GM18505 (cell line): ENCODE measurements around the gene OR2D3.
"Not testable (repeated sequence)": the region's sequence is repeated elsewhere in the genome, so short reads cannot be mapped to it uniquely, and the experiment has no call there.

Experiments used
- ATAC-seq: cut with Tn5 transposase; IDR thresholded peaks from one replicate; pipeline ENCODE4 v1.9.1; 2021; ENCODE audit not compliant: unreplicated experiment
- POLR2A ChIP-seq: IDR thresholded peaks from 4 replicates; pipeline ENCODE4 v1.6.1; 2011; ENCODE audit warnings: borderline replicate concordance; ENCODE audit not compliant: insufficient read depth, insufficient read length; ENCODE audit errors: extremely low read depth

The OR2D3 gene, protein sequence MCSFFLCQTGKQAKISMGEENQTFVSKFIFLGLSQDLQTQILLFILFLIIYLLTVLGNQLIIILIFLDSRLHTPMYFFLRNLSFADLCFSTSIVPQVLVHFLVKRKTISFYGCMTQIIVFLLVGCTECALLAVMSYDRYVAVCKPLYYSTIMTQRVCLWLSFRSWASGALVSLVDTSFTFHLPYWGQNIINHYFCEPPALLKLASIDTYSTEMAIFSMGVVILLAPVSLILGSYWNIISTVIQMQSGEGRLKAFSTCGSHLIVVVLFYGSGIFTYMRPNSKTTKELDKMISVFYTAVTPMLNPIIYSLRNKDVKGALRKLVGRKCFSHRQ

DNA sequence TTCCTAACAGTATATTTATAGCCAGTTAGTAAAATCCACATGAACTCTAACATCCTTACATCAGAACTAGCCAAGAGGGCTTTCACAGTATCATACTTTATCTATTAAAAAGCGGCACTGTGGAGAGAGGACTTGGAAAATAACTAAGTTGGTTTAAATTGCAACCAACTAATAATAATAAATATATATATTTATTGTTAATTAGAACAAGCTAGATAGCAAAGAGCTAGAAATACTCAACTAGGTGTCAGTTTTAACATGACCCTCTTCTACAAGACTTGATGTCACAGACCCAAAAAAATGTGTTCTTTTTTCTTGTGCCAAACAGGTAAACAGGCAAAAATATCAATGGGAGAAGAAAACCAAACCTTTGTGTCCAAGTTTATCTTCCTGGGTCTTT lies at the start of gene OR2D3:
OR2D3 (plus strand) TSS at position 301 of the 400 bp plus-strand sequence; CDS start at position 301, 0 bp downstream.
- no peak for ATAC-seq

DNA sequence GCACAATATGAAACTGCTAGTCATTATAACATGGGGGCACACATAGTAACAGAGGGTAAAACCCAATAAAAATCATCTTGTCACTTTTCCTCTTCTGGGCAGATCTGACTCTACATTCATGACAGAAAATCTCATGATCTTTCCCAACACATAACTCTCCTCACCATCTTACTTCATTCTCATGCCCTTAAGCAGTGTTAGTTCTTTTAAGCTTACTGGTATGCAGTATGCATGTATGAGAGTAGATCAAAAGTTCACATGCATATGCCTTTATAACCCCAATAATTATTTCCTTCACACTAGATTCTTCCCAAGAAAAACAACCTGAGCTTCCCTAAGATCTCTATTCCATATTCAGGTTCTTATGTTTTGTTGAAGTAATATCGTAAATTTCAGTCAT lies 49.5 kb upstream of the OR2D3 start:
- ATAC-seq, result no peak
- no peak for TF ChIP-seq POLR2A

More for the DNA sequence above, at the start of gene OR2D3:
- TF ChIP-seq POLR2A, result no peak

DNA sequence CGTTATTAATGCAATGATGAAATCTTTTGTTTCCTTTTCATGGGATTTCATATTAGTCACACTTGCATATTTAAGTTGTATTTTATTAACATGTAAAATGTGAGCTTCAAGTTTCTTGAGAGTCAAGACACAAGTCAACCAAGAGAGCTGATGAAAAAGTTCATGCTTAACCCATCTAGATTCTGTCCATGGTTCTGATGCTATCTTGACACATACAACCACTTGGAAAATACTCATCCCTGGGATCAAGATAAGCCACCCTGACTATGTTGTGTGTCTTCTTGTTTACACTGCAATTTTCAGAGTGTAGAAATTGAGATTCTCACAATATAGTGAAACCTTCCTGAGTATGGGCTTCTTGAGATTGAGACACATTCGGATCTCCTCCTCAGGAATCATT lies 45.0 kb upstream of the OR2D3 start:
- no peak for ATAC-seq
- TF ChIP-seq POLR2A, result no peak

DNA sequence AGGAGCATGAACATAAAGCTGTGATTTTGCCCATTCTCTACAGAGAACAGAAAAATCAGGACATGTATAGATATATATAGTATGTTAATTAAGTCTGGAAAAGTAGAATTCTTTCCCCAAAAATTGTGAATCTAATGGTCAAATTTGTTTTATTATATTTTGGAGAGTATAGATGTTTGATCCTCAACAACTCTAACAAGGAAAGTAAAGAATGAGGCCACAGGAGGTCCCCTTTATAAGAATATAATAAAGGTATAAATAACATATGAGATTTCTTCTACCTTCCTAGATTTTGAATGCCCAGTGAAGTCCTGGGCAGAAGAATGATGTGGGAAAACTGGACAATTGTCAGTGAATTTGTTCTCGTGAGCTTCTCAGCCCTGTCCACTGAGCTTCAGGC lies 44.5 kb upstream of the OR2D3 start, which contains the start of gene OR10A4:
OR10A4 (plus strand) TSS at position 301 of the 400 bp plus-strand sequence; CDS start at position 324, 23 bp downstream.
- no peak for ATAC-seq
- TF ChIP-seq POLR2A, result no peak

DNA sequence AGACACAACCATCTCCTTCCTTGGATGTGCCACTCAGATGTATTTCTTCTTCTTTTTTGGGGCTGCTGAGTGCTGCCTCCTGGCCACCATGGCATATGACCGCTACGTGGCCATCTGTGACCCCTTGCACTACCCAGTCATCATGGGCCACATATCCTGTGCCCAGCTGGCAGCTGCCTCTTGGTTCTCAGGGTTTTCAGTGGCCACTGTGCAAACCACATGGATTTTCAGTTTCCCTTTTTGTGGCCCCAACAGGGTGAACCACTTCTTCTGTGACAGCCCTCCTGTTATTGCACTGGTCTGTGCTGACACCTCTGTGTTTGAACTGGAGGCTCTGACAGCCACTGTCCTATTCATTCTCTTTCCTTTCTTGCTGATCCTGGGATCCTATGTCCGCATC lies 43.9 kb upstream of the OR2D3 start:
- no peak for ATAC-seq
- TF ChIP-seq POLR2A, result no peak

DNA sequence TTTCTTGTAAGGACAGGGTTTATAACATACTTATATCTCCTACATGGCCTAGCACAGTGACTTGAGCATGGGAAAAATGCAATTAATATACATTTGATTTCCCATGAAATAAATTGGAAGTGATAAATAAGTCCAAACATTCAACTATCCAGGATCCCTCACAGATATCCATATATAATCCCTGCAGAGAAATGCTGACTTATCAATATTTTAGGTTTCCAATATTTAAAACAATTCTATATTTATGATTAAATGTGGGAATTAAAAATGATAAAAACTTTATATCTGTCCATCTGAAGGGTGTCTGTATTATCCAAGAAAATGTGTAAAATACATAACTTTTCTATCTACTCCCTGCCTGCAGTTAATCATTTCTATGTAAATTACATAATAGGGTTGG lies 38.1 kb upstream of the OR2D3 start:
- no peak for TF ChIP-seq POLR2A
- no peak for ATAC-seq

DNA sequence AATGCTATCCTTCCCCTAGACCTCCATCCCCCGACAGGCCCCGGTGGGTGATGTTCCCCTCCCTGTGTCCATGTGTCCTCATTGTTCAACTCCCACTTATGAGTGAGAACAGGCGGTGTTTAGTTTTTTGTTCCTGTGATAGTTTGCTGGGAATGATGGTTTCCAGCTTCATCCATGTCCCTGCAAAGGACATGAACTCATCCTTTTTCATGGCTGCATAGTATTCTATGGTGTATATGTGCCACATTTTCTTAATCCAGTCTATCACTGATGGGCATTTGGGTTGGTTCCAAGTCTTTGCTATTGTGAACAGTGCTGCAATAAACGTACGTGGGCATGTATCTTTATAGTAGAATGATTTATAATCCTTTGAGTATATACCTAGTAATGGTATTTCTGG lies 33.1 kb upstream of the OR2D3 start:
- not testable (repeated sequence) for ATAC-seq

DNA sequence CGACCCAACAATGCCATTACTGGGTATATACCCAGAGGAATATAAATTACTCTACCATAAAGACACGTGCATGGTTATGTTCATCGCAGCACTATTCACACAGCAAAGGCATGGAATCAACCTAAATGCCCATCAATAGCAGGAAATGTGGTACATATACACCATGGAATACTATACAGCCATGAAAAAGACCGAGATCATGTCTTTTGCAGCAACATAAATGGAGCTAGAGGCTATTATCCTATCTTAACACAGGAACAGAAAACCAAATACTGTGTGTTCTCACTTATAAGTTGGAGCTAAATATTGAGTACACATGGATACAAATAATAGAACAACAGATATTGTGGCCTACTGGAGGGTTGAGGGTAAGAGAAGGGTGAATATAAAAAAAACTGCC lies 32.0 kb upstream of the OR2D3 start:
- TF ChIP-seq POLR2A, result no peak
- no peak for ATAC-seq

DNA sequence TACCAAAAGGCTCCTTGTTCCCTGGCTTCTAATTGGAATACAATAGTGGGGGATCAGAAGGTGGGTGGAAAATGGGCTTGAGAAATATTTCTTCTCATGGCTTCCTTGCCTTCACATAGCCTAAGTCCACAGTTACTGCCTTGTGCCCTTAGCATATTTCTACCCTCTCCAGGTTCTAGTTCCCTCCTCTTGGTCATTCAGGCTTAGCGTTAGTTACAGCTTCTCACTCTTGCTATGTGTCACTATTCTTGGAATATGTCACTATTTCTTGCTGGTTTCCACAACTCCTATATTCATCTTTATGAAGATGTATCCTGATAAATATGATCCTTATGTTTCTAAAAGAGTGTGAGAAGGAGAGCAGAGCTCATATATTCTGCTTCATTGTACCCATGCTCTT lies 31.0 kb upstream of the OR2D3 start:
- no peak for ATAC-seq
- TF ChIP-seq POLR2A, result no peak

DNA sequence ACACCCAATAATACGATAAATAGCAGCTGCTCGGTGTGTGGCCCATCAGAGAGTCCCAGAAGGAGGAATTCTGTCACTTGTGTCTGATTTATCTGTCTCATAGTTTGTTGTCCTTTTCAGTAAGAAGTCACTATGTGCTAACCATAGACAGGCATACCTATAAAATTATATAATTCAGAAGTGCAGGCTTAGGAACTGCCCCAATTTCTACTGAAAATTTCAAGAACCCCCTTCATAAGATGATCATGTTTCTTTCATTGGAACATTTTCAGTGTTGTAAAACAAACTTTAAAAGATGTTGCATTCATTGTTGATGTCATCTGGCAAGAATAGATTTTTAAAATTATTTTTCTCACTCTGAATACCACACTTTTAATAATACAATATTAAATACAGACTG lies 28.4 kb upstream of the OR2D3 start, which contains the start of gene OR2D2:
OR2D2 (minus strand) TSS at position 101 of the 400 bp plus-strand sequence; CDS start at position 101, 0 bp downstream.
- TF ChIP-seq POLR2A, result no peak
- ATAC-seq, result no peak

DNA sequence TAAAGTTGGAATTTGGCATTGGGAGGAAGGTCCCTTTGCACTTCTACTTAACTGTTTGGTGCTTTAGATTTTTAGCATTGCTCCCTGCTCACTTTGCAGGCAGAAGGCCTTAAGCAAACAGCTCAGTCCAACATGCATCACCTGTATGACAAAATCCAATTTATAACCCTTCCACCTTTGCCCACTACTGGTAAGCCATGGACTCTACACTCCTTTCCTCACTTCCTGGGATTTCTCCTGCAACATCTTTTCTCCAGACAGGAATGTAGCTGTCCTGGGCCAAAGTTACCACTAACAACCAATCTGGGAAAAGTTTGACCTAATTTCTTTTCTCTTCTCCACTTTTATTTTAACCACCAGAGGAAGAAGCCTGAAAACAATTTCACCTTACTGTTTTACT lies 26.7 kb upstream of the OR2D3 start:
- TF ChIP-seq POLR2A, result no peak
- ATAC-seq, result no peak

DNA sequence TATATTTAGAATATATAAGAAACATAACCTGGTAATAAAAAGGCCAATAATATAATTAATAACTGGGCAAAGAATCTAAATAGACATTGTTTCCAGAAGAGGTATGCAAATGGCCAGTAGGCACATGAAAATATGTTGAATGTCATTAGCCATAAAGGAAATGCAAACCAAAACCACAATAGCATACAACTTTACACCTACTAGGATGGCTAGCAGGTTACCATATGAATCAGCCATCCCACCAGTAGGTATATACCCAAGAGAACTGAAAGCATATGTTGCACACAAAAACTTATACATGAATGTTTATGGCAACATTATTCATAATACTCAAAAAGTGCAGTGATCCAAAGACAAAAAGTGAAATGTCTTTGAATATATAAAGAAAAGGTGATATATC lies 25.8 kb upstream of the OR2D3 start:
- ATAC-seq, result peak; percentile 96
- no peak for TF ChIP-seq POLR2A

DNA sequence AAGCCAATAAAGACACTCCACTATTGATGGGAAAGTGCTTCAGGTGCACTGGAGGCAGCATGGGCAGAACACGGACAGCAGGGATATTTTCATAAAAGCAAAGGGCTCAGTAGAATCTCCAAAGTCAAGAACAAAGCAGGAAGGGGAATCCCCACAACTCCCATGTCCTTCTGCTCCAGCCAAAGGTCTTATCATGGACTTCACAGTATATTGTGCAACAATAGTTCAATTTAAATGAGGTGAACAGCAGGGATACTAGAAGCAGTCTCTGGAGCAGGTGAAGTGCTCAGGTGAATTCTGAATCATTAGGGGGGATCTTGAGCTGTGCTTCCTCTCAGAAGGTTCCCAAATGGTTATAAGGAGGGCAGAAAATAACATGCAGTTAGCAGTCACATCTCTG lies 21.9 kb upstream of the OR2D3 start:
- no peak for ATAC-seq
- TF ChIP-seq POLR2A, result no peak

DNA sequence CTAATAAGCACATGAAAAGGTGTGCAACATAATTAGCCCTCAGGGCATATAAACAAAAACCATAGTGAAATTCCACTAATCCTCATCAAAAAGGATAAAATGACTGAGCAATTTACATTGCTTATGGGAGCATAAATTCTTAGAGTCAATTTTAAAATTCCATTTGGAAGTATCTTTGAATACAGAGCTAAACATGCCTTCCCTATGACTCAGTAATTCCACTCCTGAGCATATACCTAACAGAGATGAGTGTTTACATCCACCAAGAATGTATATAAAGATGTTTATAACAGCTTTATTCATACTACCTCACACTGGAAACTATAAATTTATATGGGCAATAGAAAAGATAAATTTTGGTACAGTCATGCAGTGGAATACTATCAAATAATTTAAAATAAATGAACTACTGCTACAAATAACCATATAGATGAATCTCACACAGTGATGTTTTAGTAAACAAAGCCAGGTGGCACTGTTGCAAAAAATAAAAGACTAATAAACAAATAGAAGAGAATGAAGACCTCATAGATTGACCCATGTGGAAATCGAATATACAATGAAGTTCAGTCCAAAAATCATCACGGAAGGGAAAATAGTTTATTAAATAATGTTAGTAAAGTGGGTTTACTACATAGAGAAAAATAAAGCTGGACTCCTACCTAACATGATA lies 20.3 kb upstream of the OR2D3 start:
- no peak for TF ChIP-seq POLR2A
- no peak for ATAC-seq

DNA sequence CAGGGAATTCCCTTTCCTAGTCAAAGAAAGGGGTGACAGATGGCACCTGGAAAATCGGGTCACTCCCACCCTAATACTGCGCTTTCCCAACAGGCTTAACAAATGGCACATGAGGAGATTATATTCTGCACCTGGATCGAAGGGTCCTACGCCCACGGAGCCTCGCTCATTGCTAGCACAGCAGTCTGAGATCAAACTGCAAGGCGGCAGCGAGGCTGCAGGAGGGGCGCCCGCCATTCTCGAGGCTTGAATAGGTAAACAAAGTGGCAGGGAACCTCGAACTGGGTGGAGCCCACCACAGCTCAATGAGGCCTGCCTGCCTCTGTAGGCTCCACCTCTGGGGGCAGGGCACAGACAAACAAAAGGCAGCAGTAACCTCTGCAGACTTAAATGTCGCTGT lies 16.0 kb upstream of the OR2D3 start:
- not testable (repeated sequence) for ATAC-seq
